GM12873 (cell line): Measurements from ENCODE around the gene KLK13.

Experiments used
- TF ChIP-seq, protein P1 (sequence below): IDR thresholded peaks from 2 replicates; pipeline ENCODE4 v1.5.1; 2012; ENCODE audit warnings: low read depth, mild to moderate bottlenecking, moderate library complexity, low read length, control low read depth; ENCODE audit not compliant: insufficient read depth; ENCODE audit errors: missing control alignments

Gene KLK13

DNA sequence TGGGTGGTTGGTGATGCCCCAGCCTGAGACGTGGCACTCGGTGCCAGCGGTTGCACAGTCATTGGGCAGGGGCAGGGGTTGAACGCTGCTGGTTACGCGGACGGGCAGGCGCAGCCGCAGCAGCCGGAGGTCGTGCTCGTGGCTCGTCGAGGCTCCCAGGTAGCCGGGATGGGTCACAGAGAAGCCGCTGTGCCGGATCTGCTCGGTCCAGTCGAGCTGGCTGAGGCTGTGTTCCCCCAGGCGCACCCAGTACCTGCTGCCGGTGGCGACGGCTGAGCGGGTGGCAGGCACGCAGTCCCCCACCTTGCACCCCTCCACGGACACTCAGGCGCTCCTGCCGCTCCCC, 33.0 kb downstream of the KLK13 start:
- TF ChIP-seq, protein P1, sequence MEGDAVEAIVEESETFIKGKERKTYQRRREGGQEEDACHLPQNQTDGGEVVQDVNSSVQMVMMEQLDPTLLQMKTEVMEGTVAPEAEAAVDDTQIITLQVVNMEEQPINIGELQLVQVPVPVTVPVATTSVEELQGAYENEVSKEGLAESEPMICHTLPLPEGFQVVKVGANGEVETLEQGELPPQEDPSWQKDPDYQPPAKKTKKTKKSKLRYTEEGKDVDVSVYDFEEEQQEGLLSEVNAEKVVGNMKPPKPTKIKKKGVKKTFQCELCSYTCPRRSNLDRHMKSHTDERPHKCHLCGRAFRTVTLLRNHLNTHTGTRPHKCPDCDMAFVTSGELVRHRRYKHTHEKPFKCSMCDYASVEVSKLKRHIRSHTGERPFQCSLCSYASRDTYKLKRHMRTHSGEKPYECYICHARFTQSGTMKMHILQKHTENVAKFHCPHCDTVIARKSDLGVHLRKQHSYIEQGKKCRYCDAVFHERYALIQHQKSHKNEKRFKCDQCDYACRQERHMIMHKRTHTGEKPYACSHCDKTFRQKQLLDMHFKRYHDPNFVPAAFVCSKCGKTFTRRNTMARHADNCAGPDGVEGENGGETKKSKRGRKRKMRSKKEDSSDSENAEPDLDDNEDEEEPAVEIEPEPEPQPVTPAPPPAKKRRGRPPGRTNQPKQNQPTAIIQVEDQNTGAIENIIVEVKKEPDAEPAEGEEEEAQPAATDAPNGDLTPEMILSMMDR, result no peak

DNA sequence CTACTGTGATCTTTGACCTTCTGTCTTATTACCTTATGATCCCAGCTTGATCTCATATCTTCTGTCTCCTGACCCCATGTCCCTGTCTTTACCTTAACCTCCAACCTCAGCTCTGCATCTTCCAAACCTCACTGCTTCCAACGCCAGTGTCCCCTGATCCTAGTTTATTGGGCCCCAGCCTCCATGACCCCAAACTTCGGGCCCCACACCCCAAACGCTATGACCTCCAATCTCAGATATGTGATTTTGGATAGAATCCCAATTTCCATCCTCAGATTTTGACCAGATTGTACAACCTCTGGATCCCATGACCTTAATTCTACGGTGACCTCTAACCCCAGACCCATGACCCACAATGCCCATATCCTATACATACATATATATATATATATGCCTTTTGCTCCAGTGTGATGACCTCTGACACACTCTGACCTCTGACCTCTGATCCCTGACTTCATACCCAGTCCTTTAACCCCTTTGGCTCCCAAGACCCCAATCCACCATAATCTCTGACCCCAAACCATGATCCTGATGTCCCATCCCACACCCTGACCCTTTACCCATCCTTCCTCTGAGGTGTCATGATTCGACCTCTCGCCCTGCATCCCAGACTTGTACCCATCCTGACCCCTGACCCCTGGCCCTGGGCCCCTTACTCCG, 33.5 kb downstream of the KLK13 start:
- TF ChIP-seq, protein P1, result no peak

DNA sequence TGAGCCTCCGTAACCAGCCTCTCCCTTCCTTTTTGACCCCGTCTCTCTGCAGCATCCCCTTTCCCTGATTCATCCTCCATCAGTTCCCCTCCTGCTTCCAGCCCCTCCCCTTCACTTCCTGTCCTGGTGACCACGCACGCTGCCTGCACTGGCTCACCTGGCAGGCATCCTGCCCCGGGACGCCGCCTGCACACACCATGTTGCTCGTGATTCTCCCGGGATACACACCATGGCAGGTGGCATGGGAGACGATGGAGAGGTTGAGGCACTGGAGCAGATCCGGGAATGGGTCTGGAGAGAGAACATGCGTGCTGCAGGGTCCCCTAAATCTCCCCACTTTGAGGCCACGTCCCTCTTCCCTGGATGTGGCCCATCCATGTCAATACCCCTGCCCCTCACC, 34.3 kb downstream of the KLK13 start:
- TF ChIP-seq, protein P1, result no peak

DNA sequence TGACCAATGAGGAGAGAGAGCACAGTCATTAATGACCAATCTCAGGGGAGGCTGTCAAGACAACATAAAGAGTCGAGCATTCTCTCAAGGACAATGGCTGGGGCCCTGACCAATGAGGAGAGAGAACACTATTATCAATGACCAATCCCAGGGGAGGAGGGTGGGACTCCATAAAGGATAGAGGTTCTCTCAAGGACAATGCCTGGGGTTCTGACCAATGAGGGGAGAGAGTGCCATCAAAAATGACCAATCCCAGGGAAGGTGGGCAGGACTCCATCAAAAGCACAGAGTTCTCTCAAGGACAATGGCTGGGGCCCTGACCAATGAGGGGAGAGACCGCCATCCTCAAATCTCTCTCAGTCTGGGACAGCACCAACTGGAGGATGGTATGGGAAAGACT, 35.2 kb downstream of the KLK13 start:
- TF ChIP-seq, protein P1, result no peak

DNA sequence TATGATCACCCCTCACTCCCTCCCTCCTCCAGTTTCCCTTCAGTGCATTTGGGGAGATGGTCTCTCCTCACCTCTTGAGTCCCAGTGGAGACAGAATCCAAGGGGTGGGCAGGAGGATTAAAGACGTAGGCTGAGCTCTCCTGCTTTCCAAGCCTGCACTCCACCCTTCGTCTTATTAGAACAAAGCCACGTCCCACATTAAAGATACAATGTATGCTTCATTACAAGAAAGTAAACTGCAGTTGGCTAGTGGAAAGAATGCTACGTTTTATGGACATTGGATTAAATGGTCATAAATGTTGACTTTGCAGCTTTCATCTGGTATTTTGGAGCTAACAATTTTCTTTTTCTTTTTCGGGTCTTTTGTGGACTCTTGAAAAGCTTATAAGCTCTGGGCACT, 37.0 kb downstream of the KLK13 start:
- TF ChIP-seq, protein P1, result no peak

DNA sequence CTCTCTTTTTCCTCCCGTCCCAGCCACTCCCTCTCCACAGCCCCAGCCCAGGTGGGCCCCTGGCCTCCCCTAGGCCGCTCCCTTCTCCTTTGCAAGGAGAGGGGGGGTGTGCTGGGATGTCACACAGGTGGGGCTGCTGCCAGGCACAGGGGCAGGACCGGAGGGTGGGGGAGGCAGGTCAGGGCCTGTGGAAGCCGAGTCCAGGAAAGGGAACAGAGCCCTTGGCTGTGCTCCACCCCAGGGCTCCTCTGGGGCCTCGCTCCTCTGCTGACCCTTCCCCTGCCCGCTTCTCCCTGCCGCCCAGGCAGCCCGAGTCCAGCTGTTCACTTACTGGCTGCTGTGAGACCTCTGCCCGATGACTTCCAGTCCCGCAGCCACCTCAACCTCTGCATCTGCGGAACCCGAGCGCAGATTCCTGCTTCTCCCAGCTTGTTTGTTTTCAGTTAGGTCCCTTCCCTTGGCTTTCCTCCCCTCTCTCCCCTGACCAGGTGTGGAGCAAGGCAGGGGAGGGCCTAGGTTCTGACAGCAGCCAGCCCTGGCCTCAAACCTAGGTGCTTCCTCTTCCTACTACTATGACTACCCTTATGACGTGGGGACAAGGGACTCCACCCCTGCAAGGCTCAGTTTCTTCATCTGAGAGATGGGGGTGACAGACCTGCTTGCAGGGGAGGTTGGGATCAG, 37.6 kb downstream of the KLK13 start:
- TF ChIP-seq, protein P1, result no peak

DNA sequence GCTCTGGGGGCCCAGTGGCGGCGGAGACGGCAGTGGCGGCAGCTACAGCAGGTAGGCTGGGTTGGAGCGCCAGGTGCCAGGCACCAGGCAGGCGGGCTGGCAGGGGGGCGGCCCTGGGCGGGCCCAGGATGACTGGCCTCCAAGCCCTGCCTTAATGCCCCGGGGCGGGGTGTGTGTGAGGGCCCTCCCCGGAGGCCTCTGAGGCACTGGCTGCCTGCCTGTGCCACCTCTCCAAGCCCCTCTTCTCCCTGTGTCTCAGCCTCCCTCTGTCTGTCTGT, 38.4 kb downstream of the KLK13 start, which contains the start of gene KLK11:
Gene KLK11, minus strand, starts transcription at position 63 of the 278 bp plus-strand sequence. CDS start 985 bp downstream, outside the sequence.
- TF ChIP-seq, protein P1, result no peak
